Panc1 (cell line): Measurements from ENCODE around the gene OR8H2. TPM values are rescaled to one million over a fixed set of nuclear protein-coding genes. Genes with fewer than 3 reads are reported as not detected.

ENCODE experiments used
- ATAC-seq: fragments of 200-7000 bp; cut with Tn5 transposase; 2 replicates; pipeline ENCODE4 v1.9.1; 2020; ENCODE audit warnings: mild to moderate bottlenecking, moderate library complexity
- BruUV-seq: library from RNA; stranded (reverse); fragments of 400-500 nt; replicated peaks from 2 replicates; lab custom pipeline; 2021; lab: Mats Ljungman, UMichigan
- CTCF ChIA-PET: fragments of 300-600 bp; sonication (Branson Sonifier 250); formaldehyde crosslinking; loops from one replicate; lab custom pipeline; 2022; ENCODE audit warnings: antibody characterized with exemption; lab: Charles Lee
- POLR2A ChIA-PET: fragments of 300-600 bp; sonication (Branson Sonifier 250); formaldehyde crosslinking; loops from one replicate; lab custom pipeline; 2022; ENCODE audit warnings: antibody characterized with exemption; lab: Charles Lee
- DNase-seq: peaks from one replicate; pipeline ENCODE4 v3.0.0-alpha.2; 2010; ENCODE audit warnings: low read depth, low spot score
- H3K27ac ChIP-seq: 2 replicates; pipeline ENCODE4 v1.5.1; 2011; ENCODE audit warnings: mild to moderate bottlenecking, low read length, inconsistent platforms
- H3K27me3 ChIP-seq: fragments of 200-500 bp; sonication (Bioruptor generic); 2 replicates; pipeline ENCODE4 v1.6.0; 2014; ENCODE audit warnings: low read length, inconsistent platforms; ENCODE audit not compliant: control insufficient read depth, insufficient read depth
- H3K36me3 ChIP-seq: fragments of 200-500 bp; sonication (Bioruptor generic); 2 replicates; pipeline ENCODE4 v1.5.1; 2014; ENCODE audit warnings: inconsistent platforms, mild to moderate bottlenecking, low read length, moderate library complexity; ENCODE audit not compliant: control insufficient read depth, insufficient read depth
- H3K4me1 ChIP-seq: 2 replicates; pipeline ENCODE4 v1.5.1; 2011; ENCODE audit warnings: inconsistent platforms, mild to moderate bottlenecking, low read length, moderate library complexity; ENCODE audit not compliant: control insufficient read depth, insufficient read depth
- H3K4me3 ChIP-seq, 2 experiments: 2 replicates each; pipeline ENCODE4 v1.5.1; 2011 to 2012; ENCODE audit warnings: low read depth in 2 of 2, low read length in 2 of 2, mild to moderate bottlenecking in 2 of 2, inconsistent platforms in 1 of 2, moderate library complexity in 1 of 2
- H3K9me3 ChIP-seq: fragments of 200-500 bp; sonication (Bioruptor generic); 2 replicates; pipeline ENCODE4 v1.5.1; 2014; ENCODE audit warnings: low read depth, mild to moderate bottlenecking, inconsistent platforms, low read length, moderate library complexity; ENCODE audit not compliant: control insufficient read depth, insufficient read depth
- POLR2AphosphoS5 ChIP-seq: IDR thresholded peaks from 2 replicates; pipeline ENCODE4 v1.6.1; 2012; ENCODE audit warnings: mild to moderate bottlenecking, low read depth, low read length, moderate library complexity
- SIN3A ChIP-seq: IDR thresholded peaks from 2 replicates; pipeline ENCODE4 v1.6.1; 2012; ENCODE audit warnings: low read depth, mild to moderate bottlenecking, low read length, moderate library complexity, borderline replicate concordance; ENCODE audit not compliant: insufficient read depth
- TCF7L2 ChIP-seq: IDR thresholded peaks from 2 replicates; pipeline ENCODE4 v1.6.1; 2011; ENCODE audit warnings: mild to moderate bottlenecking, low read depth, low read length, inconsistent platforms
- in situ Hi-C: cut with HindIII; loops from 2 replicates; pipeline ENCODE4 v1.10.0; 2016; ENCODE audit warnings: low sequenced_read_pairs, low pct_unique_long_range_greater_than_20kb
- intact Hi-C: fragments of 100-400 bp; cut with micrococcal nuclease; formaldehyde crosslinking; loops from one replicate; pipeline ENCODE4 v1.10.0; 2022; ENCODE audit not compliant: unreplicated experiment
- total RNA-seq: library from RNA; stranded (reverse); gene quantifications from one replicate; pipeline ENCODE4 v1.2.1, GENCODE V29; 2021; ENCODE audit not compliant: unreplicated experiment
- TF ChIP-seq, protein P1 (sequence below): fragments of 450-650 bp; IDR thresholded peaks from 2 replicates; pipeline ENCODE4 v1.5.1; 2017; ENCODE audit warnings: mild to moderate bottlenecking
- TF ChIP-seq, protein P2 (sequence below), 2 experiments: IDR thresholded peaks; 2 replicates each; pipeline ENCODE4 v1.6.1; 2011 to 2012; ENCODE audit warnings: low read depth in 2 of 2, control low read depth in 1 of 2, low read length in 1 of 2, mild to moderate bottlenecking in 1 of 2, moderate library complexity in 1 of 2; ENCODE audit not compliant: insufficient read depth in 1 of 2

The OR8H2 gene
- total RNA-seq, 1 experiment from 2014 or later, result not detected

DNA sequence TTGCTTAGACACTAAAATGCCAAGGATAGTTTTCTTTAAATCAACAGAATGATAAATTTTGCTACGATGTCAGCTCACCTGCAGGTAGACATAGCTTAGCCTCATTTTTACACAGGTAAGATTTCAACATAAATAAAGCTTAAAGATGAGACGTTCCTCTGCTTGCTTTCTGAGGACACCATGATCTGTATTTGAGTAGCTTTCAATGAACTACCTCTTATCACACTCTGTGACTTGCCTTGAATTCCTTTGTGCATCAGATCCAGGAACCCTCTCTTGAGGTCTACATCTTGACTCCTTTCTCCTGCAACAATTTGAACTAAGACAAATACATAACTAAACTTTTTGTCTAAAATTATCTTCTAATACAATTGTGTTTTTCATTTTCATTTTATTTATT lies 36.5 kb upstream of the OR8H2 start:
- in situ Hi-C loops, result no loop called here
- DNase-seq (no peak), ATAC-seq (no peak)
- Histone ChIP-seq H3K36me3 (no peaks in the 10 kb centered on the region), H3K9me3 (no peaks in the 10 kb centered on the region), H3K27ac (no peak overlapping the region), H3K4me1 (no peaks in the 10 kb centered on the region), H3K4me3 (no peak overlapping the region), H3K27me3 (no peaks in the 10 kb centered on the region)
- TF ChIP-seq, protein P1, sequence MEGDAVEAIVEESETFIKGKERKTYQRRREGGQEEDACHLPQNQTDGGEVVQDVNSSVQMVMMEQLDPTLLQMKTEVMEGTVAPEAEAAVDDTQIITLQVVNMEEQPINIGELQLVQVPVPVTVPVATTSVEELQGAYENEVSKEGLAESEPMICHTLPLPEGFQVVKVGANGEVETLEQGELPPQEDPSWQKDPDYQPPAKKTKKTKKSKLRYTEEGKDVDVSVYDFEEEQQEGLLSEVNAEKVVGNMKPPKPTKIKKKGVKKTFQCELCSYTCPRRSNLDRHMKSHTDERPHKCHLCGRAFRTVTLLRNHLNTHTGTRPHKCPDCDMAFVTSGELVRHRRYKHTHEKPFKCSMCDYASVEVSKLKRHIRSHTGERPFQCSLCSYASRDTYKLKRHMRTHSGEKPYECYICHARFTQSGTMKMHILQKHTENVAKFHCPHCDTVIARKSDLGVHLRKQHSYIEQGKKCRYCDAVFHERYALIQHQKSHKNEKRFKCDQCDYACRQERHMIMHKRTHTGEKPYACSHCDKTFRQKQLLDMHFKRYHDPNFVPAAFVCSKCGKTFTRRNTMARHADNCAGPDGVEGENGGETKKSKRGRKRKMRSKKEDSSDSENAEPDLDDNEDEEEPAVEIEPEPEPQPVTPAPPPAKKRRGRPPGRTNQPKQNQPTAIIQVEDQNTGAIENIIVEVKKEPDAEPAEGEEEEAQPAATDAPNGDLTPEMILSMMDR, result no peak
- TF ChIP-seq SIN3A, result no peak
- TF ChIP-seq POLR2AphosphoS5, result no peak
- no peak for TF ChIP-seq TCF7L2
- intact Hi-C loops, result no loop called here
- no TSS peak for BruUV-seq
- ChIA-PET CTCF (no interaction called here), POLR2A (no interaction called here)

DNA sequence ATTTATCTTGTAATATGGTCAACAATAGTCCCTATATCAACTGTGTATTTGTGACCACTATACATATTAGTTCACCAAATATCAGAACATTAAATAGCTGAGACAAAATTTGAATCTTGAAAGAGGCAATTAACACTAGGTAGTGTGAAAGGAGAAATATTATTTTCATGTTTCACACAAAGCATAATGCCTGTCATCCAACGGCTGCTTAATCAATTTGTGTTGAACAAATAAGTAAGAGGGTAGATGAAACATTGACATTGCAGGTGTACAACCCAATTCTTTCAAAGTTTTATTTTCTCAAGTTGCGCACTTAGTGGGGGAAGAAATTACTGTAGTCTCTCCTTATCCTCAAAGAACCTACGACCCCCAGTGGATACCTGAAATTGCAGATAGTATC lies 13.8 kb upstream of the OR8H2 start:
- in situ Hi-C loops (no loop called here), intact Hi-C loops (no loop called here)
- H3K9me3 ChIP-seq, result peaks cover 4% of the 10 kb centered on the region; the same call in 1 of the 2 replicates
- no peak overlapping the region for H3K27ac ChIP-seq
- no peak for ATAC-seq
- TF ChIP-seq, protein P1, result no peak
- TF ChIP-seq, protein P2, sequence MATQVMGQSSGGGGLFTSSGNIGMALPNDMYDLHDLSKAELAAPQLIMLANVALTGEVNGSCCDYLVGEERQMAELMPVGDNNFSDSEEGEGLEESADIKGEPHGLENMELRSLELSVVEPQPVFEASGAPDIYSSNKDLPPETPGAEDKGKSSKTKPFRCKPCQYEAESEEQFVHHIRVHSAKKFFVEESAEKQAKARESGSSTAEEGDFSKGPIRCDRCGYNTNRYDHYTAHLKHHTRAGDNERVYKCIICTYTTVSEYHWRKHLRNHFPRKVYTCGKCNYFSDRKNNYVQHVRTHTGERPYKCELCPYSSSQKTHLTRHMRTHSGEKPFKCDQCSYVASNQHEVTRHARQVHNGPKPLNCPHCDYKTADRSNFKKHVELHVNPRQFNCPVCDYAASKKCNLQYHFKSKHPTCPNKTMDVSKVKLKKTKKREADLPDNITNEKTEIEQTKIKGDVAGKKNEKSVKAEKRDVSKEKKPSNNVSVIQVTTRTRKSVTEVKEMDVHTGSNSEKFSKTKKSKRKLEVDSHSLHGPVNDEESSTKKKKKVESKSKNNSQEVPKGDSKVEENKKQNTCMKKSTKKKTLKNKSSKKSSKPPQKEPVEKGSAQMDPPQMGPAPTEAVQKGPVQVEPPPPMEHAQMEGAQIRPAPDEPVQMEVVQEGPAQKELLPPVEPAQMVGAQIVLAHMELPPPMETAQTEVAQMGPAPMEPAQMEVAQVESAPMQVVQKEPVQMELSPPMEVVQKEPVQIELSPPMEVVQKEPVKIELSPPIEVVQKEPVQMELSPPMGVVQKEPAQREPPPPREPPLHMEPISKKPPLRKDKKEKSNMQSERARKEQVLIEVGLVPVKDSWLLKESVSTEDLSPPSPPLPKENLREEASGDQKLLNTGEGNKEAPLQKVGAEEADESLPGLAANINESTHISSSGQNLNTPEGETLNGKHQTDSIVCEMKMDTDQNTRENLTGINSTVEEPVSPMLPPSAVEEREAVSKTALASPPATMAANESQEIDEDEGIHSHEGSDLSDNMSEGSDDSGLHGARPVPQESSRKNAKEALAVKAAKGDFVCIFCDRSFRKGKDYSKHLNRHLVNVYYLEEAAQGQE (IDR thresholded peaks at IDR 0.05; ENCODE audit: insufficient read depth in 1 of 2, low read depth in 2 of 2, low read length in 1 of 2), result no peak
- TF ChIP-seq POLR2AphosphoS5 (no peak), SIN3A (no peak), TCF7L2 (no peak)
- H3K27me3 ChIP-seq, result no peaks in the 10 kb centered on the region
- H3K4me3 ChIP-seq, result no peak overlapping the region
- H3K4me1 ChIP-seq, result no peaks in the 10 kb centered on the region
- DNase-seq, result no peak
- H3K36me3 ChIP-seq, result no peaks in the 10 kb centered on the region
- no TSS peak for BruUV-seq
- POLR2A ChIA-PET, result no interaction called here
- CTCF ChIA-PET, result no interaction called here
